Parathyroid adenoma (tissue), 2 donors: ENCODE measurements around the gene HNRNPA2B1.
A peak's percentile ranks its signal among the peaks of the same experiment; 100 is the strongest.

ENCODE experiments used
- H2AFZ ChIP-seq: fragments of 300-600 bp; sonication (generic); one replicate; pipeline ENCODE4 v1.7.0; 2017; ENCODE audit warnings: antibody characterized with exemption, mild to moderate bottlenecking
- H3K27ac ChIP-seq: fragments of 300-600 bp; sonication (generic); one replicate; pipeline ENCODE4 v1.7.0; 2017
- H3K27me3 ChIP-seq: fragments of 300-600 bp; sonication (generic); one replicate; pipeline ENCODE4 v1.7.0; 2017; ENCODE audit warnings: low read length; ENCODE audit not compliant: control insufficient read depth, insufficient read depth
- H3K36me3 ChIP-seq: fragments of 300-600 bp; sonication (generic); one replicate; pipeline ENCODE4 v1.7.0; 2017; ENCODE audit warnings: low read length; ENCODE audit not compliant: control insufficient read depth, insufficient read depth
- H3K4me1 ChIP-seq: fragments of 300-600 bp; sonication (generic); one replicate; pipeline ENCODE4 v1.7.0; 2017; ENCODE audit warnings: control low read depth
- H3K4me2 ChIP-seq: fragments of 300-600 bp; sonication (generic); one replicate; pipeline ENCODE4 v1.7.0; 2017; ENCODE audit warnings: low read length
- H3K4me3 ChIP-seq: fragments of 300-600 bp; sonication (generic); one replicate; pipeline ENCODE4 v1.7.0; 2017; ENCODE audit warnings: low read depth, low read length
- H3K79me2 ChIP-seq: fragments of 300-600 bp; sonication (generic); one replicate; pipeline ENCODE4 v1.7.0; 2017; ENCODE audit warnings: control low read depth
- H3K9ac ChIP-seq: fragments of 300-600 bp; sonication (generic); one replicate; pipeline ENCODE4 v1.7.0; 2017; ENCODE audit warnings: mild to moderate bottlenecking
- H3K9me3 ChIP-seq: fragments of 300-600 bp; sonication (generic); one replicate; pipeline ENCODE4 v1.7.0; 2017; ENCODE audit warnings: low read length; ENCODE audit not compliant: control insufficient read depth
- CTCF ChIP-seq: fragments of 300-600 bp; sonication (generic); IDR thresholded peaks from one replicate; pipeline ENCODE4 v1.7.0; 2017; ENCODE audit warnings: antibody characterized with exemption, mild to moderate bottlenecking
- donor health status: primary hyperparathyroidism.

Gene HNRNPA2B1

GRCh38 chr7:26188957-26189541 lies 11.5 kb downstream of the HNRNPA2B1 start:
- Histone ChIP-seq H2AFZ (no peak overlapping the region), H3K4me1 (peaks cover 23% of the 10 kb centered on the region), H3K27ac (no peak overlapping the region), H3K4me3 (no peak overlapping the region), H3K4me2 (no peak overlapping the region), H3K27me3 (no peaks in the 10 kb centered on the region), H3K79me2 (peaks cover 6% of the 10 kb centered on the region), H3K9me3 (no peaks in the 10 kb centered on the region), H3K36me3 (peaks cover 5% of the 10 kb centered on the region), H3K9ac (no peak overlapping the region)
- TF ChIP-seq CTCF = no peak

- Histone ChIP-seq H3K9me3 (no peaks in the 10 kb centered on the region), H3K36me3 (peaks cover 5% of the 10 kb centered on the region), H3K4me2 (no peak overlapping the region), H2AFZ (no peak overlapping the region), H3K27me3 (no peaks in the 10 kb centered on the region), H3K9ac (no peak overlapping the region), H3K4me3 (no peak overlapping the region), H3K4me1 (peaks cover 19% of the 10 kb centered on the region), H3K27ac (peak overlapping the region; percentile 2), H3K79me2 (no peaks in the 10 kb centered on the region)
- TF ChIP-seq CTCF = no peak
These were observed 12.2 kb downstream of the HNRNPA2B1 start for GRCh38 chr7:26188206-26188956.

- Histone ChIP-seq H3K27ac (peak overlapping the region; percentile 2), H3K27me3 (no peaks in the 10 kb centered on the region), H3K9ac (no peak overlapping the region), H2AFZ (no peak overlapping the region), H3K36me3 (peaks cover 1% of the 10 kb centered on the region), H3K9me3 (no peaks in the 10 kb centered on the region), H3K4me2 (no peak overlapping the region), H3K79me2 (no peaks in the 10 kb centered on the region), H3K4me3 (no peak overlapping the region), H3K4me1 (peaks cover 15% of the 10 kb centered on the region)
- no peak for TF ChIP-seq CTCF
These were observed 13.0 kb downstream of the HNRNPA2B1 start for GRCh38 chr7:26187380-26188205.

GRCh38 chr7:26186364-26187311 lies 13.9 kb downstream of the HNRNPA2B1 start:
- Histone ChIP-seq H3K4me1 (peaks cover 7% of the 10 kb centered on the region), H3K79me2 (no peaks in the 10 kb centered on the region), H3K9me3 (no peaks in the 10 kb centered on the region), H3K36me3 (no peaks in the 10 kb centered on the region), H3K9ac (no peak overlapping the region), H3K27me3 (no peaks in the 10 kb centered on the region), H3K4me2 (no peak overlapping the region), H3K27ac (no peak overlapping the region), H2AFZ (no peak overlapping the region), H3K4me3 (no peak overlapping the region)
- no peak for TF ChIP-seq CTCF
